ENCODE measurements around the gene SGCA. TPM values are rescaled to one million over a fixed set of nuclear protein-coding genes. Genes with fewer than 3 reads are reported as not detected.

Gene SGCA
- total RNA-seq: 100 to 1,000 TPM; 245 to 291 (median 266) TPM
- 100 to 1,000 TPM; 120 to 254 (median 151) TPM for polyA plus RNA-seq
- long read RNA-seq, donor 1, transcript SGCA-202 (8 exons, 1,057 nt): minor isoform, 16 of 205 reads
- long read RNA-seq, donor 1, transcript SGCA-201 (10 exons, 1,432 nt): major isoform, 101 of 205 reads
- long read RNA-seq, donor 1, partial matches to known transcripts: 46 of 205 reads
- long read RNA-seq, donor 1, other reads (novel, unspliced or antisense): 42 of 205 reads
- long read RNA-seq, donor 2, transcript SGCA-201 (10 exons, 1,432 nt): major isoform, 194 of 388 reads
- long read RNA-seq, donor 2, transcript SGCA-202 (8 exons, 1,057 nt): minor isoform, 30 of 388 reads
- long read RNA-seq, donor 2, partial matches to known transcripts: 79 of 388 reads
- long read RNA-seq, donor 2, other reads (novel, unspliced or antisense): 84 of 388 reads

DNA sequence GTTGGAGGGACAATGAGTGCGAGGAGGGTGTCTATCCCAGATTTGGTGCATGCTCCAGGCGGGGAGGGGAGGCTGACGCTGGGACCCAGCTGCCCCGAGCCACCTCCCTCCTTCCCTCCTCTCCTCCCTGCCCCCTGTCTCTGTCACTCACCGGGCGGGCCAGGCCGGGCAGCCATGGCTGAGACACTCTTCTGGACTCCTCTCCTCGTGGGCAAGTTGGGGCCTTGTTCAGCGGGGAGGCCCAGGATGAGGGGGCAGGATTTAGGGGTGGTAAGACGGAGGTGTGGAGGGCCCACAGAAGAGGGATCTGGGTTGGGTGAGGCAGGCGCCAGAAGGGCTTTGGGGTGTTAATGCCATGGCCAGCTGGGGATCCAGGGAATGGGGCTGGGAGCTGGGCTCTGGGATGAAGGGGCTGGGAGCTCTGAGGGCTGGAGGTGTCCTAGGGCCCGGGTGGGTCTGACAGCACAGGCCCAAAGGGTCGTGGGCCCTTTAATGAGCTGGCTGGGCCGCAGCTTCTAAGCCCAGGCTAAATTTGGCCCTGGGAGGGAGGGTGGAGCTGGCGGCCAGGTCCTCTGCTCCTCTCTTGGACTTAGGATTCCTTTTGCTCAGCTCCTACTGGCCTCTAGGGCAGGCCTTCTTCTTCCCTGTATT lies at the start of gene SGCA:
TSS of gene SGCA (plus strand) at position 139 of the 651 bp plus-strand sequence. CDS start at position 175, 36 bp downstream.
- Histone ChIP-seq H3K9me3 (no peaks in the 10 kb centered on the region), H3K4me1 (peaks cover 56% of the 10 kb centered on the region), H3K27ac (peak within 1 kb of the TSS; percentile 99), H3K27me3 (ENCODE audit: insufficient read depth in 3 of 3, low read length in 2 of 3) (no peaks in the 10 kb centered on the region), H3K4me3 (peak within 1 kb of the TSS; percentile 80), H3K36me3 (ENCODE audit: insufficient read depth in 1 of 2, low read depth in 1 of 2) (peaks cover 0 to 31% of the 10 kb centered on the region in 2 donors)
- intact Hi-C loops (cut with DNase I): loop anchor here (5.0 kb wide), 2 partner anchors 34 to 69 kb away; partner anchors contain the start of genes SAMD14 (in 2 of the 2) and PDK2 (in 1 of the 2)
- ATAC-seq (peak; percentile 76 to 90 (median 84)), DNase-seq (peak; percentile 76 to 90)
- WGBS, 3 donors: 15 to 27% (median 23%) methylated on average over 12 to 15 of the region's 15 CpGs
- TF ChIP-seq CTCF (IDR thresholded peaks at IDR 0.05): peak; percentile 10

- Histone ChIP-seq H3K27me3 (ENCODE audit: insufficient read depth in 3 of 3, low read length in 2 of 3) (no peaks in the 10 kb centered on the region), H3K36me3 (ENCODE audit: insufficient read depth in 1 of 2, low read depth in 1 of 2) (no peaks in the 10 kb centered on the region), H3K9me3 (no peaks in the 10 kb centered on the region), H3K4me3 (peak overlapping the region; percentile 49), H3K27ac (peak overlapping the region; percentile 23), H3K4me1 (peaks cover 22% of the 10 kb centered on the region)
- peak; percentile 65 to 85 for DNase-seq
- intact Hi-C loops (cut with DNase I): loop anchor here (2.0 to 5.0 kb wide), 2 partner anchors 43 to 55 kb away; no protein-coding TSS in a partner anchor
- whole genome bisulfite sequencing, 3 donors: 13 to 17% (median 16%) methylated on average over 51 to 64 of the region's 64 CpGs
- TF ChIP-seq CTCF (IDR thresholded peaks at IDR 0.05): peak; percentile 60
- ATAC-seq: peak; percentile 70 to 82 (median 76)
Measured at GRCh38 chr17:50117202-50118051, 48.4 kb upstream of the SGCA start.

DNA sequence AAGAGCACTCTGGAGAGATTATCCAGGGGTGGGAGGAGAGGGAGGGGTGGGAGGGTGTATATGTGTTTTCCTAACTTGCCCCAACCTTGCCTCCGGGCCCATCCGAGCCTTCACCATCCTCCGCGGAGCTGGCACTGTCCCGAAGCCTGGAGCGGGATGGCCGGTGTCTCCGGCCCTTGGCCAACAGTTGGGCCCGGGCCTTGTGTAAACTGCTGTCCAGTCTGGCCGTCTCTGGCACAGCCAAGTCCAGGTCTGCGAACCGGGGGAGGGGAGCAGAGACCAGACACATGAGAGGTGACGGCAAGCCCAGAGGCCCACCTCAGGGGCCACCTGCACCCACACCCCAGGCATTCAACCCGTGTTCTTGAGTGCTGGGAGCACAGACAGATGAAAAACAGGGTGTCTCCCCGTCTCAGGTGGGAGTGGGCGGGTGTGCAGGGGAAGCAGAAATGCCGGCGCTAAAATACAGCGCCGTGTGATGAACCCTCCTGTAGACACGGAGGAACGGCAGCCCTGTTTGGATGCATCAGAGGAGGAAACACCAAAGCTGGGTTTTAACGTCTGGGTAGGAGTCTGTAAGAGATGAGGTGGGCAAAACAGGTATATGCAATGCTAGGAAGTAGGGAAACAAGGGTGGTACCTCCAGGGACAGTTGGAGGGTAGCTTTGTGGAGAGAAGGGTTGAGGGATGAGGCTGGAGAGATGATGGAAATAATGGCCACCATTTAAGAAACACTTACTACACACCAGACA lies 47.6 kb upstream of the SGCA start:
- H3K4me3 ChIP-seq: no peak overlapping the region
- no peak for TF ChIP-seq CTCF (IDR thresholded peaks at IDR 0.05)
- intact Hi-C loops (cut with DNase I): loop anchor here in 1 of 2 donors (5.0 kb wide), 1 partner anchor 54 kb away; no protein-coding TSS in a partner anchor
- peaks cover 14% of the 10 kb centered on the region for H3K4me1 ChIP-seq
- H3K36me3 ChIP-seq (ENCODE audit: insufficient read depth in 1 of 2, low read depth in 1 of 2): no peaks in the 10 kb centered on the region
- ATAC-seq (peak in 2 of 4 donors; percentile 8 to 33), DNase-seq (no peak)
- no peaks in the 10 kb centered on the region for H3K27me3 ChIP-seq (ENCODE audit: insufficient read depth in 3 of 3, low read length in 2 of 3)
- H3K9me3 ChIP-seq: no peaks in the 10 kb centered on the region
- WGBS, 3 donors: 54 to 63% (median 61%) methylated on average over 20 to 23 of the region's 23 CpGs
- no peak overlapping the region for H3K27ac ChIP-seq

- Histone ChIP-seq H3K27ac (no peak overlapping the region), H3K27me3 (ENCODE audit: insufficient read depth in 3 of 3, low read length in 2 of 3) (no peaks in the 10 kb centered on the region), H3K4me3 (no peak overlapping the region), H3K9me3 (no peaks in the 10 kb centered on the region), H3K4me1 (peaks cover 14% of the 10 kb centered on the region), H3K36me3 (ENCODE audit: insufficient read depth in 1 of 2, low read depth in 1 of 2) (no peaks in the 10 kb centered on the region)
- no peak for TF ChIP-seq CTCF (IDR thresholded peaks at IDR 0.05)
- no peak for ATAC-seq
- DNase-seq: no peak
- intact Hi-C loops (cut with DNase I): loop anchor here in 1 of 2 donors (5.0 kb wide), 1 partner anchor 53 kb away; no protein-coding TSS in a partner anchor
- 86 to 92% (median 88%) methylated on average over 4 of the region's 4 CpGs for WGBS, 3 donors
Measured at GRCh38 chr17:50118828-50119218, 47.0 kb upstream of the SGCA start.

Data from psoas muscle (tissue), 8 donors.